Endothelial cell of umbilical vein (primary cell): ENCODE measurements around the gene AKT2. TPM values are rescaled to one million over a fixed set of nuclear protein-coding genes. Genes with fewer than 3 reads are reported as not detected.

ENCODE experiments used
- BruUV-seq: library from RNA; stranded (reverse); fragments of 400-500 nt; replicated peaks from 2 replicates; lab custom pipeline; 2021; lab: Mats Ljungman, UMichigan
- CTCF ChIA-PET: fragments of 300-600, 350-600 bp; sonication (Branson Sonifier 250); formaldehyde crosslinking; loops from one replicate; lab custom pipeline; 2021; ENCODE audit warnings: antibody characterized with exemption, inconsistent platforms; lab: Charles Lee
- POLR2A ChIA-PET: fragments of 300-600, 350-600 bp; sonication (Branson Sonifier 250); formaldehyde crosslinking; loops from one replicate; lab custom pipeline; 2021; ENCODE audit warnings: antibody characterized with exemption, inconsistent platforms; lab: Charles Lee
- DNase-seq: peaks from one replicate; pipeline ENCODE4 v3.0.0-alpha.2; 2011; ENCODE audit warnings: low read depth, low spot score
- FAIRE-seq: peaks from 2 replicates; lab custom pipeline; 2011; peaks lifted over from hg19 to GRCh38; lab: Jason Lieb, UNC
- H2AFZ ChIP-seq: 2 replicates; pipeline ENCODE4 v1.6.0; 2012; ENCODE audit warnings: low read depth, low read length, control low read depth, inconsistent platforms
- H3K27ac ChIP-seq: 2 replicates; pipeline ENCODE4 v1.5.1; 2011; ENCODE audit warnings: low read depth, mild to moderate bottlenecking, control low read depth, low read length, moderate library complexity; ENCODE audit not compliant: insufficient read depth
- H3K27me3 ChIP-seq, 2 experiments: 2 replicates each; pipeline versions ENCODE4 v1.6.0 to v1.6.1; 2011; ENCODE audit warnings: low read length in 2 of 2, mixed read lengths in 1 of 2; ENCODE audit not compliant: control insufficient read depth in 2 of 2, insufficient read depth in 2 of 2
- H3K36me3 ChIP-seq, 2 experiments: 2 replicates in 1 of 2; 3 replicates in 1 of 2; pipeline ENCODE4 v1.5.1; 2011; ENCODE audit warnings: low read length in 2 of 2, mild to moderate bottlenecking in 1 of 2, moderate library complexity in 1 of 2; ENCODE audit not compliant: control insufficient read depth in 2 of 2, insufficient read depth in 2 of 2; ENCODE audit errors: extremely low read depth in 1 of 2
- H3K4me1 ChIP-seq: 3 replicates; pipeline ENCODE4 v1.5.1; 2011; ENCODE audit warnings: mild to moderate bottlenecking, low read length; ENCODE audit not compliant: control insufficient read depth, insufficient read depth; ENCODE audit errors: extremely low read depth
- H3K4me2 ChIP-seq: 2 replicates; pipeline ENCODE4 v1.6.1; 2011; ENCODE audit warnings: low read length, control low read depth, mixed read lengths; ENCODE audit not compliant: insufficient read depth
- H3K4me3 ChIP-seq, 3 experiments: fragments of 200-600 bp in 1 of 3; sonication (generic), shearing (Covaris generic) in 1 of 3; replicated peaks in 1 of 3; 2 replicates each; pipeline ENCODE4 v1.5.1; 2011 to 2016; ENCODE audit warnings: control low read depth in 3 of 3, low read length in 3 of 3, mild to moderate bottlenecking in 2 of 3, inconsistent platforms in 1 of 3, low read depth in 1 of 3, moderate library complexity in 1 of 3; ENCODE audit not compliant: insufficient read depth in 1 of 3
- H3K79me2 ChIP-seq: 2 replicates; pipeline ENCODE4 v1.6.0; 2012; ENCODE audit warnings: low read length, inconsistent platforms; ENCODE audit not compliant: control insufficient read depth, insufficient read depth
- H3K9ac ChIP-seq: replicated peaks from 2 replicates; pipeline ENCODE3; 2011; ENCODE audit warnings: low read length, control low read depth; ENCODE audit not compliant: insufficient read depth; ENCODE audit errors: extremely low read depth
- H3K9me1 ChIP-seq: replicated peaks from 3 replicates; pipeline ENCODE4 v1.6.0; 2011; ENCODE audit warnings: mild to moderate bottlenecking, low read length; ENCODE audit not compliant: control insufficient read depth, insufficient read depth; ENCODE audit errors: extremely low read depth
- H3K9me3 ChIP-seq: replicated peaks from 2 replicates; pipeline ENCODE4 v1.5.1; 2012; ENCODE audit warnings: low read length, inconsistent platforms; ENCODE audit not compliant: control insufficient read depth, insufficient read depth
- H4K20me1 ChIP-seq: replicated peaks from 2 replicates; pipeline ENCODE3; 2011; ENCODE audit warnings: mild to moderate bottlenecking, low read length; ENCODE audit not compliant: control insufficient read depth, insufficient read depth; ENCODE audit errors: extremely low read depth
- EZH2 ChIP-seq: IDR thresholded peaks from 2 replicates; pipeline ENCODE4 v1.6.1; 2012; ENCODE audit warnings: borderline replicate concordance, low read depth, mild to moderate bottlenecking, moderate library complexity, low read length, inconsistent platforms; ENCODE audit not compliant: severe bottlenecking
- FOS ChIP-seq: IDR thresholded peaks from 2 replicates; pipeline ENCODE4 v1.6.1; 2011; ENCODE audit warnings: mild to moderate bottlenecking, low read length, moderate library complexity, borderline replicate concordance; ENCODE audit not compliant: insufficient read depth
- GATA2 ChIP-seq: IDR thresholded peaks from 2 replicates; pipeline ENCODE4 v1.7.0; 2011; ENCODE audit warnings: low read depth, mild to moderate bottlenecking, moderate library complexity, mixed read lengths, low read length; ENCODE audit not compliant: insufficient read length, insufficient read depth
- JUN ChIP-seq: IDR thresholded peaks from 2 replicates; pipeline ENCODE4 v1.6.1; 2011; ENCODE audit warnings: borderline replicate concordance, low read depth; ENCODE audit not compliant: insufficient read length, insufficient read depth
- MYC ChIP-seq: IDR thresholded peaks from one replicate; pipeline ENCODE4 v1.6.1; 2011; ENCODE audit warnings: mild to moderate bottlenecking, low read depth, low read length
- POLR2A ChIP-seq: IDR thresholded peaks from 2 replicates; pipeline ENCODE4 v1.6.1; 2012; ENCODE audit warnings: low read depth, mild to moderate bottlenecking, control low read depth, low read length
- POLR2AphosphoS5 ChIP-seq: IDR thresholded peaks from 2 replicates; pipeline ENCODE4 v1.6.1; 2012; ENCODE audit warnings: low read depth, mild to moderate bottlenecking, control low read depth, low read length, moderate library complexity; ENCODE audit not compliant: insufficient read depth
- dilution Hi-C: fragments of 300-500 bp; cut with MboI; formaldehyde crosslinking; loops from one replicate; pipeline ENCODE4 v1.15.0; 2019; ENCODE audit warnings: low sequenced_read_pairs; ENCODE audit not compliant: extremely low pct_ligation_motif_present
- intact Hi-C: fragments of 100-400 bp; cut with micrococcal nuclease; formaldehyde crosslinking; loops from one replicate; pipeline ENCODE4 v1.10.0; 2022
- polyA plus RNA-seq, 4 experiments: library from polyadenylated mRNA; depleted of rRNA in 3 of 4; stranded (reverse) in 3 of 4; unstranded in 1 of 4; fragments of >200 nt; gene quantifications; 2 replicates each; pipeline versions ENCODE4 v1.2.1 to v1.2.3, GENCODE V29; 2011 to 2012; ENCODE audit warnings: missing spikeins in 1 of 4
- total RNA-seq: library from RNA; stranded (reverse); gene quantifications from 2 replicates; pipeline ENCODE4 v1.2.3, GENCODE V29; 2021
- TF ChIP-seq, protein P1 (sequence below): IDR thresholded peaks from 2 replicates; pipeline ENCODE4 v1.6.1; 2011; ENCODE audit not compliant: insufficient read depth, insufficient read length
- TF ChIP-seq, protein P2 (sequence below), 2 donors: IDR thresholded peaks; 1 replicate in 1 of 2; 2 replicates in 1 of 2; pipeline ENCODE4 v1.5.1; 2011; ENCODE audit warnings: low read length in 2 of 2, mild to moderate bottlenecking in 2 of 2, moderate library complexity in 2 of 2, control low read depth in 1 of 2, inconsistent platforms in 1 of 2, low read depth in 1 of 2; ENCODE audit not compliant: insufficient read depth in 1 of 2; ENCODE audit errors: extremely low read depth in 1 of 2

The AKT2 gene
- total and polyA plus RNA-seq, 2 donors (not counting 3 experiments of a cell fraction or from before 2014, with no cell fraction given): 65.2 to 69.8 TPM

DNA sequence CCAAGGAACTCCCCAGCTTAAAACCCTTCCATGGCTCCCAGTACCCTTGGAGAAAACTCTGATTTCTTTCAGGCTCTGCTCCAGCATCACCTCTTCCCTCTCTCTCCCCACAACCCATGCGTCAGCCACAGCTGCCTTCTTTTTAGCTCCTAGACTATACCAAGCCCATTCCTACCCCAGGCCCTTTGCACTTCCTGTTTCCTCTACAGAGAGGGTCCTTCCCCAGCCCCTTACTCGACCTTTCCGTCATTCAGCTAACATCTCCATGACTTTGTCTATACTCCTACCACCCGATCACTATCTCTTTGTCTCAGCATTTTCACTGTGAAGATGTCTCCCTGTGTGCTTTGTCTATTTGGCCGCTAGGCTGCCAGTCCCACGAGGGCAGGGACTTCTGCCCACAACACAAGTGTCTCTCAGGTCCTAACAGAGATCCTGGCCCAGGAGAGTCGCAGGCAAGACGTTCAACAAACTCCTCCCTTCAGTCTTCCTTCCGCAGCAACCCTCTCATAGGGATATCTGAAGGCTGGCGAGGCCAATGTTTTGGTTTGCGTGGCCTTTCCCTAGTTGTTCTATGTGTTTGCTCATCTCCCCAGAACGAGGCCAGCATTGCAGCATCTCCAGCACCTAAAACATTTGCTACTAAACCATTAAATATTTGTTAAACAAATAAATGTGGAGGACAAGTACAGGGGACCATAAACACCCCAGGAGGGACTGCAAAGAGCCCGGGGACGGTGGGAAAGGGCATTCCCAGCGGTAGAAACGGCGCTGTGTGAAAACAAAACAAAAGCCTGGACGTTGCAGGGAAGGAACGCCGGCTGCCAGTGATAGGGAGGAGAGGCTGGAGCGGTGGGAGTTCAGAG is 59.5 kb downstream of the AKT2 start:
- Histone ChIP-seq H3K79me2 (no peaks in the 10 kb centered on the region), H3K27ac (no peak overlapping the region), H3K9me3 (no peaks in the 10 kb centered on the region), H3K4me3 (no peak overlapping the region), H2AFZ (peak overlapping the region; percentile 22), H3K4me2 (peak overlapping the region; percentile 5), H3K27me3 (peaks cover 23 to 35% of the 10 kb centered on the region in 2 experiments), H3K9ac (no peak overlapping the region), H3K4me1 (peaks cover 14% of the 10 kb centered on the region), H3K36me3 (no peaks in the 10 kb centered on the region), H3K9me1 (no peaks in the 10 kb centered on the region), H4K20me1 (no peaks in the 10 kb centered on the region)
- dilution Hi-C loops (no loop called here), intact Hi-C loops (no loop called here)
- TF ChIP-seq MYC: no peak
- no peak for TF ChIP-seq JUN
- TF ChIP-seq GATA2: no peak
- TF ChIP-seq, protein P1, sequence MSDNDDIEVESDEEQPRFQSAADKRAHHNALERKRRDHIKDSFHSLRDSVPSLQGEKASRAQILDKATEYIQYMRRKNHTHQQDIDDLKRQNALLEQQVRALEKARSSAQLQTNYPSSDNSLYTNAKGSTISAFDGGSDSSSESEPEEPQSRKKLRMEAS: no peak
- TF ChIP-seq POLR2A: no peak
- no peak for TF ChIP-seq FOS
- no peak for TF ChIP-seq POLR2AphosphoS5
- TF ChIP-seq, protein P2, sequence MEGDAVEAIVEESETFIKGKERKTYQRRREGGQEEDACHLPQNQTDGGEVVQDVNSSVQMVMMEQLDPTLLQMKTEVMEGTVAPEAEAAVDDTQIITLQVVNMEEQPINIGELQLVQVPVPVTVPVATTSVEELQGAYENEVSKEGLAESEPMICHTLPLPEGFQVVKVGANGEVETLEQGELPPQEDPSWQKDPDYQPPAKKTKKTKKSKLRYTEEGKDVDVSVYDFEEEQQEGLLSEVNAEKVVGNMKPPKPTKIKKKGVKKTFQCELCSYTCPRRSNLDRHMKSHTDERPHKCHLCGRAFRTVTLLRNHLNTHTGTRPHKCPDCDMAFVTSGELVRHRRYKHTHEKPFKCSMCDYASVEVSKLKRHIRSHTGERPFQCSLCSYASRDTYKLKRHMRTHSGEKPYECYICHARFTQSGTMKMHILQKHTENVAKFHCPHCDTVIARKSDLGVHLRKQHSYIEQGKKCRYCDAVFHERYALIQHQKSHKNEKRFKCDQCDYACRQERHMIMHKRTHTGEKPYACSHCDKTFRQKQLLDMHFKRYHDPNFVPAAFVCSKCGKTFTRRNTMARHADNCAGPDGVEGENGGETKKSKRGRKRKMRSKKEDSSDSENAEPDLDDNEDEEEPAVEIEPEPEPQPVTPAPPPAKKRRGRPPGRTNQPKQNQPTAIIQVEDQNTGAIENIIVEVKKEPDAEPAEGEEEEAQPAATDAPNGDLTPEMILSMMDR (IDR thresholded peaks at IDR 0.05; ENCODE audit: extremely low read depth in 1 of 2, insufficient read depth in 1 of 2, low read depth in 1 of 2, low read length in 2 of 2): no peak
- TF ChIP-seq EZH2: no peak
- POLR2A ChIA-PET: no interaction called here
- no TSS peak for BruUV-seq
- FAIRE-seq (no peak), DNase-seq (no peak)
- CTCF ChIA-PET: no interaction called here
